ENCODE measurements around the gene LRG1.

Gene LRG1

GRCh38 chr19:4497770-4498389 lies 42.0 kb downstream of the LRG1 start:
- DNase-seq (ENCODE audit: low spot score): no peak
- TF ChIP-seq, protein P1, sequence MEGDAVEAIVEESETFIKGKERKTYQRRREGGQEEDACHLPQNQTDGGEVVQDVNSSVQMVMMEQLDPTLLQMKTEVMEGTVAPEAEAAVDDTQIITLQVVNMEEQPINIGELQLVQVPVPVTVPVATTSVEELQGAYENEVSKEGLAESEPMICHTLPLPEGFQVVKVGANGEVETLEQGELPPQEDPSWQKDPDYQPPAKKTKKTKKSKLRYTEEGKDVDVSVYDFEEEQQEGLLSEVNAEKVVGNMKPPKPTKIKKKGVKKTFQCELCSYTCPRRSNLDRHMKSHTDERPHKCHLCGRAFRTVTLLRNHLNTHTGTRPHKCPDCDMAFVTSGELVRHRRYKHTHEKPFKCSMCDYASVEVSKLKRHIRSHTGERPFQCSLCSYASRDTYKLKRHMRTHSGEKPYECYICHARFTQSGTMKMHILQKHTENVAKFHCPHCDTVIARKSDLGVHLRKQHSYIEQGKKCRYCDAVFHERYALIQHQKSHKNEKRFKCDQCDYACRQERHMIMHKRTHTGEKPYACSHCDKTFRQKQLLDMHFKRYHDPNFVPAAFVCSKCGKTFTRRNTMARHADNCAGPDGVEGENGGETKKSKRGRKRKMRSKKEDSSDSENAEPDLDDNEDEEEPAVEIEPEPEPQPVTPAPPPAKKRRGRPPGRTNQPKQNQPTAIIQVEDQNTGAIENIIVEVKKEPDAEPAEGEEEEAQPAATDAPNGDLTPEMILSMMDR (IDR thresholded peaks at IDR 0.05; ENCODE audit: extremely low read depth, missing control alignments): no peak

- no peak for DNase-seq (ENCODE audit: low spot score)
- TF ChIP-seq, protein P1 (IDR thresholded peaks at IDR 0.05; ENCODE audit: extremely low read depth, missing control alignments): no peak
Observed at GRCh38 chr19:4496304-4496703, 43.5 kb downstream of the LRG1 start.

- no peak for DNase-seq (ENCODE audit: low spot score)
Observed at GRCh38 chr19:4495471-4495870, 44.4 kb downstream of the LRG1 start.

GRCh38 chr19:4494691-4495064 lies 45.2 kb downstream of the LRG1 start:
- DNase-seq (ENCODE audit: low spot score): no peak
- TF ChIP-seq, protein P1 (IDR thresholded peaks at IDR 0.05; ENCODE audit: extremely low read depth, missing control alignments): no peak

More at GRCh38 chr19:4495471-4495870, 44.4 kb downstream of the LRG1 start:
- TF ChIP-seq, protein P1 (IDR thresholded peaks at IDR 0.05; ENCODE audit: extremely low read depth, missing control alignments): no peak

GRCh38 chr19:4493929-4494690 lies 45.7 kb downstream of the LRG1 start:
- no peak for DNase-seq (ENCODE audit: low spot score)
- TF ChIP-seq, protein P1 (IDR thresholded peaks at IDR 0.05; ENCODE audit: extremely low read depth, missing control alignments): no peak

DNA sequence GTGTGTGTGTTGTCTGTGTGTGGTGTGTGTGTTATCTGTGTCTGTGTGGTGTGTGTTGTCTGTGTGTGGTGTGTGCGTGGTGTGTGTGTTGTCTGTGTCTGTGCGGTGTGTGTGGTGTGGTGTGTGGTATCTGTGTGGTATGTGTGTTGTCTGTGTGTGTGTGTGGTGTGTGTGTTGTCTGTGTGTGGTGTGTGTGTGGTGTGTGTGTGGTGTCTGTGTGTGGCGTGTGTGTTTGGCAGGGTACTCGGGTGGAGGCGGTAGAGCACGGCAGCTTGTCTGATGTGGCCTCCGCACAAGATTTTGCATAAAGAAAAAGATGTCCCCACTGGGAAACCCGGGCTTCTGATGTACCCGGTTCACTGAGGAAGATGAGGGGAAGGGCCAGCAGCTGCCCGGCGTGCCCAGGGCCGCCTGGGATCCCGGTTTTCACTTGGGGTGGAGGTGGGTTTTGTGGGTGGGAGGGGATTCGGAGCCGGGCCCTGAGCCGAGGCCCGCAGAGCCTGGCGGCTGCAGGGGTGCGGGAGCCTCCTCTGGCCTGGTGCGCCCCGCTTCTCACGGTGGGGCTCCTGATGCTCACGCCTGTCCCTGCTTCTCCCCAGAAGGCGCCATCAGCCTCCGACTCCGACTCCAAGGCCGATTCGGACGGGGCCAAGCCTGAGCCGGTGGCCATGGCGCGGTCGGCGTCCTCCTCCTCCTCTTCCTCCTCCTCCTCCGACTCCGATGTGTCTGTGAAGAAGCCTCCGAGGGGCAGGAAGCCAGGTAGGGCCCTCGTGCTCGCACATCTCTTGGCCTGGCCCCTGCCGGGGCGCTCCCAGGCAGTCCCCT lies 46.5 kb downstream of the LRG1 start:
- TF ChIP-seq, protein P1 (IDR thresholded peaks at IDR 0.05; ENCODE audit: extremely low read depth, missing control alignments): no peak
- no peak for DNase-seq (ENCODE audit: low spot score)

All from GM20000 (cell line).